ENCODE data around the gene LGR6.
A peak's percentile ranks its signal among the peaks of the same experiment; 100 is the strongest.

Gene LGR6

GRCh38 chr1:202291001-202291400 is 97.4 kb downstream of the LGR6 start:
- in situ Hi-C loops (cut with HindIII; ENCODE audit: low sequenced_read_pairs), result no loop called here
- TF ChIP-seq CTCF (IDR thresholded peaks at IDR 0.05; ENCODE audit: low read depth, low read length, missing control alignments), result no peak
- DNase-seq (ENCODE audit: low read depth), result no peak
- no peak overlapping the region for H3K4me3 ChIP-seq (ENCODE audit: low read depth, low read length)

- no peak overlapping the region for H3K4me3 ChIP-seq (ENCODE audit: low read depth, low read length)
- in situ Hi-C loops (cut with HindIII; ENCODE audit: low sequenced_read_pairs), result no loop called here
- no peak for TF ChIP-seq CTCF (IDR thresholded peaks at IDR 0.05; ENCODE audit: low read depth, low read length, missing control alignments)
- DNase-seq (ENCODE audit: low read depth), result peak; percentile 94
Observed at GRCh38 chr1:202291961-202292712, 98.5 kb downstream of the LGR6 start.

- no peak for DNase-seq (ENCODE audit: low read depth)
- in situ Hi-C loops (cut with HindIII; ENCODE audit: low sequenced_read_pairs), result no loop called here
- no peak for TF ChIP-seq CTCF (IDR thresholded peaks at IDR 0.05; ENCODE audit: low read depth, low read length, missing control alignments)
- no peak overlapping the region for H3K4me3 ChIP-seq (ENCODE audit: low read depth, low read length)
Observed at GRCh38 chr1:202292773-202293172, 99.2 kb downstream of the LGR6 start.

GRCh38 chr1:202293569-202293968 is 100.0 kb downstream of the LGR6 start:
- in situ Hi-C loops (cut with HindIII; ENCODE audit: low sequenced_read_pairs), result no loop called here
- no peak for TF ChIP-seq CTCF (IDR thresholded peaks at IDR 0.05; ENCODE audit: low read depth, low read length, missing control alignments)
- H3K4me3 ChIP-seq (ENCODE audit: low read depth, low read length), result no peak overlapping the region
- no peak for DNase-seq (ENCODE audit: low read depth)

GRCh38 chr1:202302166-202302565 is 108.6 kb downstream of the LGR6 start:
- in situ Hi-C loops (cut with HindIII; ENCODE audit: low sequenced_read_pairs), result no loop called here
- H3K4me3 ChIP-seq (ENCODE audit: low read depth, low read length), result no peak overlapping the region
- TF ChIP-seq CTCF (IDR thresholded peaks at IDR 0.05; ENCODE audit: low read depth, low read length, missing control alignments), result no peak
- no peak for DNase-seq (ENCODE audit: low read depth)

GRCh38 chr1:202304375-202304774 is 110.8 kb downstream of the LGR6 start:
- in situ Hi-C loops (cut with HindIII; ENCODE audit: low sequenced_read_pairs), result no loop called here
- TF ChIP-seq CTCF (IDR thresholded peaks at IDR 0.05; ENCODE audit: low read depth, low read length, missing control alignments), result no peak
- no peak overlapping the region for H3K4me3 ChIP-seq (ENCODE audit: low read depth, low read length)
- no peak for DNase-seq (ENCODE audit: low read depth)
